Tibial nerve (tissue), 4 donors: ENCODE data around the gene ERC2. TPM values are rescaled to one million over a fixed set of nuclear protein-coding genes. Genes with fewer than 3 reads are reported as not detected.

Experiments
- DNase-seq, 2 donors: peaks; one replicate each; pipeline ENCODE4 v3.0.0-alpha.2; 2019; ENCODE audit warnings: low spot score in 2 of 2
- H3K27ac ChIP-seq, 4 donors: fragments of 200-600 bp; sonication (generic) in 3 of 4; one replicate each; pipeline ENCODE4 v1.5.1; 2017 to 2019; ENCODE audit warnings: mild to moderate bottlenecking in 1 of 4
- H3K27me3 ChIP-seq, 2 donors: fragments of 200-600 bp; sonication (generic) in 1 of 2; one replicate each; pipeline versions ENCODE4 v1.5.1 to v1.6.0; 2017 to 2019
- H3K36me3 ChIP-seq, 3 donors: fragments of 200-600 bp; sonication (generic); one replicate each; pipeline ENCODE4 v1.5.1; 2018 to 2019
- H3K4me1 ChIP-seq, 4 donors: fragments of 200-600 bp; sonication (generic) in 3 of 4; one replicate each; pipeline ENCODE4 v1.5.1; 2017 to 2019
- H3K4me3 ChIP-seq, 4 donors: fragments of 200-600 bp; sonication (generic) in 3 of 4; one replicate each; pipeline ENCODE4 v1.5.1; 2017 to 2019; ENCODE audit warnings: mild to moderate bottlenecking in 1 of 4, moderate library complexity in 1 of 4
- H3K9me3 ChIP-seq, 4 donors: fragments of 200-600 bp; sonication (generic) in 3 of 4; one replicate each; pipeline ENCODE4 v1.5.1; 2017 to 2019
- CTCF ChIP-seq, 5 experiments: fragments of 200-600 bp in 3 of 5; fragments of 450-650 bp in 2 of 5; sonication (generic) in 3 of 5; IDR thresholded peaks; one replicate each; pipeline ENCODE4 v1.5.1; 2016 to 2019; ENCODE audit warnings: antibody characterized with exemption in 5 of 5, mild to moderate bottlenecking in 3 of 5, moderate library complexity in 2 of 5
- EP300 ChIP-seq, 2 donors: sonication (generic); formaldehyde crosslinking; IDR thresholded peaks; one replicate each; pipeline ENCODE4 v1.6.1; 2017; ENCODE audit warnings: antibody characterized with exemption in 2 of 2, mild to moderate bottlenecking in 1 of 2
- POLR2A ChIP-seq, 2 donors: fragments of 450-650 bp; IDR thresholded peaks; one replicate each; pipeline ENCODE4 v1.6.1; 2017; ENCODE audit warnings: antibody characterized with exemption in 2 of 2, mild to moderate bottlenecking in 2 of 2, moderate library complexity in 2 of 2
- WGBS, 2 donors: methylation state at CpG; one replicate each; pipeline ENCODE4 v1.1.5; 2018; 5-methylcytosine and 5-hydroxymethylcytosine counted together
- total RNA-seq, 4 donors: library from RNA; depleted of rRNA; stranded (reverse); fragments of >200 nt; gene quantifications; one replicate each; pipeline ENCODE4 v1.1.0, GENCODE V29; 2016

The ERC2 gene
- total RNA-seq, 4 donors from 2014 or later = 0.84 to 0.98 (median 0.90) TPM; not detected in 1

- no peaks in the 10 kb centered on the region for H3K27me3 ChIP-seq
- H3K9me3 ChIP-seq = no peaks in the 10 kb centered on the region
- 41 to 45% methylated on average over 4 of the region's 4 CpGs for WGBS, 2 donors
- H3K27ac ChIP-seq = no peak overlapping the region
- TF ChIP-seq CTCF (IDR thresholded peaks at IDR 0.05) (no peak), POLR2A (IDR thresholded peaks at IDR 0.05) (no peak), EP300 (IDR thresholded peaks at IDR 0.05) (no peak)
- DNase-seq = no peak
- H3K4me1 ChIP-seq = no peaks in the 10 kb centered on the region
- H3K36me3 ChIP-seq = no peaks in the 10 kb centered on the region
- no peak overlapping the region for H3K4me3 ChIP-seq
Measured at GRCh38 chr3:56055546-56055945, 412.7 kb downstream of the ERC2 start.

GRCh38 chr3:56054844-56055243, 413.4 kb downstream of the ERC2 start:
- Histone ChIP-seq H3K4me1 (no peaks in the 10 kb centered on the region), H3K27me3 (no peaks in the 10 kb centered on the region), H3K9me3 (no peaks in the 10 kb centered on the region), H3K36me3 (no peaks in the 10 kb centered on the region), H3K4me3 (no peak overlapping the region), H3K27ac (no peak overlapping the region)
- WGBS, 2 donors = 59 to 67% methylated on average over 10 of the region's 10 CpGs
- TF ChIP-seq CTCF (IDR thresholded peaks at IDR 0.05) = no peak
- no peak for TF ChIP-seq EP300 (IDR thresholded peaks at IDR 0.05)
- DNase-seq = no peak

GRCh38 chr3:56053727-56054126, 414.5 kb downstream of the ERC2 start:
- Histone ChIP-seq H3K36me3 (no peaks in the 10 kb centered on the region), H3K9me3 (no peaks in the 10 kb centered on the region), H3K4me1 (no peaks in the 10 kb centered on the region), H3K27ac (no peak overlapping the region), H3K4me3 (no peak overlapping the region), H3K27me3 (no peaks in the 10 kb centered on the region)
- 59 to 61% methylated on average over 3 of the region's 3 CpGs for WGBS, 2 donors
- TF ChIP-seq EP300 (IDR thresholded peaks at IDR 0.05) (no peak), POLR2A (IDR thresholded peaks at IDR 0.05) (no peak), CTCF (IDR thresholded peaks at IDR 0.05) (no peak)
- DNase-seq = no peak

GRCh38 chr3:56052188-56052587, 416.1 kb downstream of the ERC2 start:
- WGBS, 2 donors = 76 to 77% methylated on average over 4 of the region's 4 CpGs
- H3K4me1 ChIP-seq = no peaks in the 10 kb centered on the region
- H3K9me3 ChIP-seq = no peaks in the 10 kb centered on the region
- DNase-seq = no peak
- H3K36me3 ChIP-seq = no peaks in the 10 kb centered on the region
- TF ChIP-seq CTCF (IDR thresholded peaks at IDR 0.05) (no peak), EP300 (IDR thresholded peaks at IDR 0.05) (no peak), POLR2A (IDR thresholded peaks at IDR 0.05) (no peak)
- no peak overlapping the region for H3K4me3 ChIP-seq
- H3K27ac ChIP-seq = no peak overlapping the region
- no peaks in the 10 kb centered on the region for H3K27me3 ChIP-seq

- no peaks in the 10 kb centered on the region for H3K27me3 ChIP-seq
- TF ChIP-seq CTCF (IDR thresholded peaks at IDR 0.05) = no peak
- no peak for TF ChIP-seq EP300 (IDR thresholded peaks at IDR 0.05)
- no peak for TF ChIP-seq POLR2A (IDR thresholded peaks at IDR 0.05)
- no peaks in the 10 kb centered on the region for H3K36me3 ChIP-seq
- DNase-seq = no peak
- H3K9me3 ChIP-seq = no peaks in the 10 kb centered on the region
- no peaks in the 10 kb centered on the region for H3K4me1 ChIP-seq
- no peak overlapping the region for H3K4me3 ChIP-seq
- no peak overlapping the region for H3K27ac ChIP-seq
Measured at GRCh38 chr3:56051052-56051451, 417.2 kb downstream of the ERC2 start.
